Measurements from ENCODE around the gene MAGIX. TPM values are rescaled to one million over a fixed set of nuclear protein-coding genes. Genes with fewer than 3 reads are reported as not detected.
A peak's percentile ranks its signal among the peaks of the same experiment; 100 is the strongest.

Gene MAGIX
- total RNA-seq, 4 donors from 2014 or later = 6.8 to 16.5 (median 10.3) TPM

DNA sequence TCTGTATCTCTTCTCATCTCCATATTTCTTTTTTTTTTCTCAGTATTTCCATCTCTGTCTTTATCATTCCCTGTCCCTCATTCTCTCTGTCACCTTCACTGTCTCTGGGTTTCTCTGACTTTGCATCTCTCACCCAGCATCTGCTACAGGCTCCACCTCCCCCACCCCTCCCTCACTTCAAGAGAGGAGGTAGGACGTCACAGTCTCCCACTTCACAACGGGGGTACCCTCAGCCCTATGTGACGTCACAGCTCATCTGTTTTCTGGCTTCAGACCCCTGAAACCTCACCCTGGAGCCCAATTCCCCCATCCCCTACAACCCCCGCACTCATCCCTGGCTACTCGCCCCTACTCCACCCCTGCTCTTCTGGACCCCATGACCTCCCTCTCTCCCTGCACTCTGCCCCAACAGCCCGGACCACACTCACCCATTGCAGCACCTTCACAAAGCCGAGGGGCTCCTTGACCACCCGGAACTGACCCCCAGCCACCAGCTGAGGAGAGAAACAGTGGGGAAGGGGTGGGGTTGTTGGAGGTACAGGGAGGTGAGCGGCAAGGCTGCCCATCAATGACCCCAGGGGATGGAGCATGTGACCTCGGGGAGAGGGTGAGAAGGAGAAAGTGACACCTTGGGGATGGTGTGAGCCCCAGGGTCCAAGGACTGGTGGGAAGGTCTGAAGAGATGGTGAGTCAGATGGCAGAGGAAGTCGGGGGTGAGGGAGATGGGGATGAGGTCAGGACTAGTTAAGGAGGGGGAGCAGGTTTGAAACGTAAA is 36.2 kb downstream of the MAGIX start:
- intact Hi-C loops (cut with DNase I; ENCODE audit: low total_unique reads) = no loop called here
- no peak overlapping the region for H3K4me3 ChIP-seq (ENCODE audit: low read depth, poor library complexity, severe bottlenecking)
- TF ChIP-seq POLR2A (IDR thresholded peaks at IDR 0.05) = no peak
- TF ChIP-seq CTCF (IDR thresholded peaks at IDR 0.05) = no peak
- DNase-seq (ENCODE audit: low spot score in 2 of 2) = no peak
- WGBS, 2 donors = 10 to 44% methylated on average over 11 to 12 of the region's 12 CpGs

GRCh38 chrX:49199315-49199595 is 36.7 kb downstream of the MAGIX start:
- 9 to 32% methylated on average over 11 of the region's 11 CpGs for WGBS, 2 donors

DNA sequence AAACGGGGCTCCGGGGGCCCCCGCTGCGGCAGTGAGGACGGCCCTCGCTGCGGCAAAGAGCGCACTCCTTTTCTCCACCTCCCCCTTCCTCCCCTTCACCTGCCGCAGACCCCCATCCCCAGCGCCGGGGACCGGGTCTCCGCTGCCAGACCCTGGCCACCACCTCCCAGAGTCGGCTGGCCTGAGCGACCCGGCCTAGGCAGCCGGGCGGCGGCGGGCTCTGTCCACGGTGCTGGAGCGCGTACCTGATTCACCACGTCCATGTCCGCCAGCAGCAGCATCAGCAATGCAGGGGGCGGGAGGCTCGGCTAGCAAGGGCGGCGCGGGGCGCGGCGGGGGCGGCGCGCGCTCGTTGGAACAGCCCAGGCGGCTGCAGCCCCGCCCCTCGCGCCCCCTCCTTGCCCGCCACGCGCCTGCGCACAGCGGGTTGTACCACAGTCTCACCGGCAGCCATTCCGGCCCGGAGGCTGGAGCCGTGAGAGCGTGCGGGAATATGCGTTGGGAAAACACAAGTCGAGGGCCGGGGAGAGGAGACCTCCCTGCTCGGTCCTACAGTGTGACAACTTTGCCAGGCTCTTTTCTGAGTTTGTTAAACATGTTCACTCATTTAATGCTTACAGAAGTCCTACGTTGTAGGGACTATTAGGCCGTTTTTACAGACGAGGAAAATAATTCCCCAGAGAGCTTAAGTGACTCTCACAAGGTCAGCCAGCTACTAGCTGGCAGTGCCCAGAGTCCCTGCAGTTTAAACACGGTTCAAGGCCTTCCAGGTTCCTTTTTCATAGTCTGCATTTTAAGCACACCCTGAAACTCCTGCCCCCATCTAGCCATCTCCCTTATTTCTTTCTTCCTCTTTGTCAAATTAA is 37.6 kb downstream of the MAGIX start, which contains the start of gene SYP:
Gene SYP (minus strand): TSS at position 288 of the 866 bp plus-strand sequence. CDS start 7 bp downstream, at position 281.
- intact Hi-C loops (cut with DNase I; ENCODE audit: low total_unique reads) = no loop called here
- H3K4me3 ChIP-seq (ENCODE audit: low read depth, poor library complexity, severe bottlenecking) = no peak within 1 kb of the TSS
- DNase-seq (ENCODE audit: low spot score in 2 of 2) = peak; percentile 80 to 97
- WGBS, 2 donors = 1 to 42% methylated on average over 15 to 43 of the region's 61 CpGs
- TF ChIP-seq POLR2A (IDR thresholded peaks at IDR 0.05) (no peak), CTCF (IDR thresholded peaks at IDR 0.05) (no peak)

More at GRCh38 chrX:49199315-49199595, 36.7 kb downstream of the MAGIX start:
- H3K4me3 ChIP-seq (ENCODE audit: low read depth, poor library complexity, severe bottlenecking) = no peak overlapping the region
- no peak for DNase-seq (ENCODE audit: low spot score in 2 of 2)
- intact Hi-C loops (cut with DNase I; ENCODE audit: low total_unique reads) = no loop called here
- TF ChIP-seq POLR2A (IDR thresholded peaks at IDR 0.05) (no peak), CTCF (IDR thresholded peaks at IDR 0.05) (no peak)

GRCh38 chrX:49202022-49202421 is 39.5 kb downstream of the MAGIX start:
- intact Hi-C loops (cut with DNase I; ENCODE audit: low total_unique reads) = no loop called here
- no peak overlapping the region for H3K4me3 ChIP-seq (ENCODE audit: low read depth, poor library complexity, severe bottlenecking)
- TF ChIP-seq POLR2A (IDR thresholded peaks at IDR 0.05) (no peak), CTCF (IDR thresholded peaks at IDR 0.05) (no peak)
- 90 to 94% methylated on average over 2 of the region's 2 CpGs for WGBS, 2 donors
- DNase-seq (ENCODE audit: low spot score in 2 of 2) = no peak

- 52 to 71% methylated on average over 3 of the region's 3 CpGs for WGBS, 2 donors
- intact Hi-C loops (cut with DNase I; ENCODE audit: low total_unique reads) = no loop called here
- H3K4me3 ChIP-seq (ENCODE audit: low read depth, poor library complexity, severe bottlenecking) = no peak overlapping the region
- TF ChIP-seq POLR2A (IDR thresholded peaks at IDR 0.05) = no peak
- TF ChIP-seq CTCF (IDR thresholded peaks at IDR 0.05) = no peak
- no peak for DNase-seq (ENCODE audit: low spot score in 2 of 2)
These were observed 41.0 kb downstream of the MAGIX start for GRCh38 chrX:49203536-49203935.
